Hematopoietic multipotent progenitor cell treated with erythropoietin and hydrocortisone succinate and interleukin-3 and kit ligand, for 17 days (in vitro differentiated cells): ENCODE measurements around the gene PSENEN.
"Not testable (repeated sequence)": the region's sequence is repeated elsewhere in the genome, so short reads cannot be mapped to it uniquely, and the experiment has no call there.

Experiments
- DNase-seq: peaks from one replicate; pipeline ENCODE4 v3.0.0-alpha.2; 2015; ENCODE audit warnings: low spot score

Gene PSENEN

GRCh38 chr19:35718345-35719041 lies 27.0 kb upstream of the PSENEN start:
- peak; percentile 39 for DNase-seq

GRCh38 chr19:35719402-35720162 lies 25.9 kb upstream of the PSENEN start:
- no peak for DNase-seq

- no peak for DNase-seq
These were observed 25.3 kb upstream of the PSENEN start for GRCh38 chr19:35720163-35720524.

GRCh38 chr19:35720648-35721047 lies 24.8 kb upstream of the PSENEN start:
- no peak for DNase-seq

- no peak for DNase-seq
These were observed 24.1 kb upstream of the PSENEN start for GRCh38 chr19:35721374-35721773.

- DNase-seq = no peak
These were observed 23.0 kb upstream of the PSENEN start for GRCh38 chr19:35722461-35722860.

DNA sequence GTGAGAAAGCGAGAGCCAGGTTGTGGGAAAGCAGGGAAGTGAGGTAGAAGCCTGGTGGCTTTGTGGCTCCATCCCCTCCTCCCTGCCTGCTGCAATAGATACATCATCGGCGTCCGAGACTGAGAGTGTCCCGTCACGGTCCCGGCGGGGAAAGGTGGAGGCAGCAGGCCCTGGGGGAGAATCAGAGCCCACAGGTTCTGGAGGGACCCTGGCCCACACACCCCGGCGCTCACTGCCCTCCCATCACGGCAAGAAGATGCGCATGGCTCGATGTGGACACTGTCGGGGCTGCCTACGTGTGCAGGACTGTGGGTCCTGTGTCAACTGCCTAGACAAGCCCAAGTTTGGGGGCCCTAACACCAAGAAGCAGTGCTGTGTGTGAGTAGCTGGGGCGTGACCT lies 22.6 kb upstream of the PSENEN start:
- no peak for DNase-seq

GRCh38 chr19:35723671-35724070 lies 21.8 kb upstream of the PSENEN start:
- DNase-seq = no peak

- not testable (repeated sequence) for DNase-seq
These were observed 21.3 kb upstream of the PSENEN start for GRCh38 chr19:35724132-35724531.

- no peak for DNase-seq
These were observed 20.9 kb upstream of the PSENEN start for GRCh38 chr19:35724560-35724959.

DNA sequence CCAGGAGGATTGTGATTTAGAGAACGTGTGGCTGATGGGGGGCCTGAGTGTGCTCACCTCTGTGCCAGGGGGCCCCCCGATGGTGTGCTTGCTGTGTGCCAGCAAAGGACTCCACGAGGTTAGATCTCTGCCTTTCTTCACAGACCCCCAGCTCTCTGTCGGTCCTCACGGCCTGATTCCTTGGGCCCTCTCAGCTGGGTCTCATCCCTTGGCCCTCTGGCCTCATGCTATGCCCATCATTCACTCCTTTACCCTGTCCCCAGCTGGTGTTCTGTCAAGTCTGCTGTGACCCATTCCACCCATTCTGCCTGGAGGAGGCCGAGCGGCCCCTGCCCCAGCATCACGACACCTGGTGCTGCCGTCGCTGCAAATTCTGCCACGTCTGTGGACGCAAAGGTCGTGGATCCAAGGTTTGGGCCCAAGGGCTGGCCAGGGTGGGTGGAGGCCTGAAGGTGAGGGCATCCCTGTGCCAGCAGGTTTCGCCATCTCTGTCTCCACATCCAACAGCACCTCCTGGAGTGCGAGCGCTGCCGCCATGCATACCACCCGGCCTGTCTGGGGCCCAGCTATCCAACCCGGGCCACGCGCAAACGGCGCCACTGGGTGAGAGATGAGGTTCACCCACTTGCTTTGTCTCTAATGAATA lies 20.1 kb upstream of the PSENEN start:
- no peak for DNase-seq

DNA sequence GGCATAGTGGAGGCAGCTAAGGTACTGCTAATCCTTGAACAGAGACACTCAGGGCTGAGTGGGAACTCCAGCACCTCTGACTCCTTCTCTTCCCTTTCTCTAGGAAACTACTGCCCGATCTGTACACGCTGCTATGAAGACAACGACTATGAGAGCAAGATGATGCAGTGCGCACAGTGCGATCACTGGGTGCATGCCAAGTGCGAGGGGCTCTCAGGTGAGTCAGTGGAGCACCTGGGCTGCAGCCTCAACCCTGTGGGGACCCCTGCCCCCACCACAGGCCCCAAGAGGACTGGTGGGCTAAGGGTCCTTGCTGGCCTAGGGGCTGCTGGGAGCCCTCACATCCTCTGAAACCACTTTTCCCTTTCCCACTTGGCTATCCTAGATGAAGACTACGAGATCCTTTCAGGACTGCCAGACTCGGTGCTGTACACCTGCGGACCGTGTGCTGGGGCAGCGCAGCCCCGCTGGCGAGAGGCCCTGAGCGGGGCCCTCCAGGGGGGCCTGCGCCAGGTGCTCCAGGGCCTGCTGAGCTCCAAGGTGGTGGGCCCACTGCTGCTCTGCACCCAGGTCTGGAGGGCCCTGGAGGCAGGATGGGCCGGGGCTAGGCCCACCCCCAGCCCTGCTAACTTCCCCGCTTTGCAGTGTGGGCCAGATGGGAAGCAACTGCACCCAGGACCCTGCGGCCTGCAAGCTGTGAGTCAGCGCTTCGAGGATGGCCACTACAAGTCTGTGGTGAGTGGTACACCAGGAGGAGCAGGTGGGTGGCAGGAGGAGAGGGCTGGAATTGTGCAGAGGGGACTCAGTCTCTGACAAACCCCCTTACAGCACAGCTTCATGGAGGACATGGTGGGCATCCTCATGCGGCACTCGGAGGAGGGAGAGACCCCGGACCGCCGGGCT lies 18.1 kb upstream of the PSENEN start:
- DNase-seq = no peak

DNA sequence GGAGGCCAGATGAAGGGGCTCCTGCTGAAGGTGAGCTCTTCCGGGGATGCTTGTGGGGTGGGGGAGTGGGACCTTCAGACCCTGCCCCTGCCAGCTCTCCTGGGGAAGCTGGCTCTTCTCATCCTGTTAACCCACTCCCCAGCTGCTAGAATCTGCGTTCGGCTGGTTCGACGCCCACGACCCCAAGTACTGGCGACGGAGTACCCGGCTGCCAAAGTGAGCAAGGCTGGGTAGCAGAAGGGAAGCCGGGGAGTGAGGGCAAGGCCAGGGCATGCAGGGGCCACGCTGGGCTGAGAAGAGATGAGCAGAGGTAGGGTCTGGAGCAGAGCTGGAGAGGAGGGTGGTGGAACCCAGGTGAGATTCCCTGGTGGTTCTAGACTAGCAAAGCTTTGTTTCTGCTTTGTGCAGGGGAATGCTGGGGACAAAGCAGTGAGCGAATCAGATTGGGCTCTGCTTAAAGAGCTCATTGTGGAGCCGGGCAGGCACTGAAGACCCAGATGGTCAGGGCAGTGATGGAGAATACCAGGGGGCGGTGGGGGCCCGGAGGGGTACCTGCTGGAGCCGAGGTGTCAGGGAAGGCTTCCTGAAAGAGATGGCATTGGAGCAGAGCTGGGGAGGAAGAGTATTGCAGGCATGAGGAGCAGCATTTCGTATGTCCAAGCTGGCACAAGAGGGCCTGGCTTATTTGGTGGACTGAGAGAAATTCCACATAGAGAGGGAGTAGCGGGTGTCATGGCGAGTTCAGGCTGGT lies 17.3 kb upstream of the PSENEN start:
- no peak for DNase-seq

- DNase-seq = no peak
These were observed 16.4 kb upstream of the PSENEN start for GRCh38 chr19:35729021-35729420.

DNA sequence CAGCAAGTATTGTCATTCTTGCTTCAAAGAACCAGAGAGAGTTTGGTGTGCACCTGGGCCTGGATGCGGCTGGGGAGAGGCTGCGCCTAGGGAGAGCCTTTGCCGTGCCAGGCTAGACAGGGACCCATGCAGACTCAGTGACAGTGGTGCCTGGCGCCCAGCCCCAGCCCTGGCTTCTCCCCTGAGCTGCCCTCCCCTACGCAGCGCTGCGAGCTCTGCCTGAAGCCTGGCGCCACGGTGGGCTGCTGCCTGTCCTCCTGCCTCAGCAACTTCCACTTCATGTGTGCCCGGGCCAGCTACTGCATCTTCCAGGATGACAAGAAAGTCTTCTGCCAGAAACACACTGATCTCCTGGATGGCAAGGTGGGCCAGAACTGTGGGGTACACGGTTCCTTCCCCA lies 15.7 kb upstream of the PSENEN start:
- no peak for DNase-seq

DNA sequence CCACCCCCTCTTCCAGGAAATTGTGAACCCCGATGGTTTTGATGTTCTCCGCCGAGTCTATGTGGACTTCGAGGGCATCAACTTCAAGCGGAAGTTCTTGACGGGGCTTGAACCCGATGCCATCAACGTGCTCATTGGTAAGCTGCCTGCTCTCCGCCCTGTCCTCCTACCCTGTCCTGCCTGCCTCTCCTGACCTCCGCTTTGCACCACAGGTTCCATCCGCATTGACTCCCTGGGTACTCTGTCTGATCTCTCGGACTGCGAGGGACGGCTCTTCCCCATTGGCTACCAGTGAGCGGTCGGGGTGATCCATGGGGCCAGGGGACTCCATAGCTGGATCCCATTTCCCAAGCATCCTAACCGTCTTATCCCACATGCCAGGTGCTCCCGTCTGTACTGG lies 15.1 kb upstream of the PSENEN start:
- DNase-seq = no peak

- DNase-seq = no peak
These were observed 14.1 kb upstream of the PSENEN start for GRCh38 chr19:35731353-35731752.

- DNase-seq = no peak
These were observed 13.6 kb upstream of the PSENEN start for GRCh38 chr19:35731779-35732405.

GRCh38 chr19:35732540-35733179 lies 12.8 kb upstream of the PSENEN start:
- no peak for DNase-seq
